ENCODE measurements around the gene ZNF786. TPM values are rescaled to one million over a fixed set of nuclear protein-coding genes. Genes with fewer than 3 reads are reported as not detected.

The ZNF786 gene
- total and polyA plus RNA-seq, 7 donors: 2.1 to 4.4 (median 3.1) TPM

- no peak for DNase-seq
- Histone ChIP-seq H3K4me1 (no peaks in the 10 kb centered on the region), H3K9me3 (no peaks in the 10 kb centered on the region), H3K27ac (no peak overlapping the region), H3K36me3 (ENCODE audit: insufficient read depth in 1 of 2, low read depth in 1 of 2) (no peaks in the 10 kb centered on the region), H3K4me3 (no peak overlapping the region), H3K27me3 (ENCODE audit: insufficient read depth in 3 of 3, low read length in 2 of 3) (no peaks in the 10 kb centered on the region)
- ATAC-seq: no peak
- 94 to 96% (median 95%) methylated on average over 25 of the region's 25 CpGs for WGBS, 3 donors
- intact Hi-C loops (cut with DNase I): no loop called here
- no peak for TF ChIP-seq CTCF (IDR thresholded peaks at IDR 0.05)
These were observed 14.2 kb upstream of the ZNF786 start for GRCh38 chr7:149104749-149105148.

- intact Hi-C loops (cut with DNase I): no loop called here
- no peak for ATAC-seq
- no peak overlapping the region for H3K4me3 ChIP-seq
- no peaks in the 10 kb centered on the region for H3K27me3 ChIP-seq (ENCODE audit: insufficient read depth in 3 of 3, low read length in 2 of 3)
- no peaks in the 10 kb centered on the region for H3K4me1 ChIP-seq
- no peak overlapping the region for H3K27ac ChIP-seq
- TF ChIP-seq CTCF (IDR thresholded peaks at IDR 0.05): no peak
- 97% methylated on average over 35 of the region's 35 CpGs for WGBS, 3 donors
- no peaks in the 10 kb centered on the region for H3K9me3 ChIP-seq
- no peaks in the 10 kb centered on the region for H3K36me3 ChIP-seq (ENCODE audit: insufficient read depth in 1 of 2, low read depth in 1 of 2)
- DNase-seq: no peak
These were observed 13.7 kb upstream of the ZNF786 start for GRCh38 chr7:149104214-149104613.

- no peak overlapping the region for H3K4me3 ChIP-seq
- no peaks in the 10 kb centered on the region for H3K4me1 ChIP-seq
- DNase-seq (no peak), ATAC-seq (no peak)
- H3K27ac ChIP-seq: no peak overlapping the region
- H3K27me3 ChIP-seq (ENCODE audit: insufficient read depth in 3 of 3, low read length in 2 of 3): no peaks in the 10 kb centered on the region
- intact Hi-C loops (cut with DNase I): no loop called here
- H3K9me3 ChIP-seq: no peaks in the 10 kb centered on the region
- TF ChIP-seq CTCF (IDR thresholded peaks at IDR 0.05): no peak
- no peaks in the 10 kb centered on the region for H3K36me3 ChIP-seq (ENCODE audit: insufficient read depth in 1 of 2, low read depth in 1 of 2)
- 90 to 95% (median 91%) methylated on average over 9 of the region's 9 CpGs for WGBS, 3 donors
These were observed 12.9 kb upstream of the ZNF786 start for GRCh38 chr7:149103424-149103823.

- intact Hi-C loops (cut with DNase I): no loop called here
- WGBS, 3 donors: 45 to 77% (median 61%) methylated on average over 1 of the region's 1 CpG
- no peaks in the 10 kb centered on the region for H3K36me3 ChIP-seq (ENCODE audit: insufficient read depth in 1 of 2, low read depth in 1 of 2)
- H3K27me3 ChIP-seq (ENCODE audit: insufficient read depth in 3 of 3, low read length in 2 of 3): no peaks in the 10 kb centered on the region
- DNase-seq (no peak), ATAC-seq (no peak)
- no peak overlapping the region for H3K27ac ChIP-seq
- no peak overlapping the region for H3K4me3 ChIP-seq
- no peaks in the 10 kb centered on the region for H3K9me3 ChIP-seq
- no peak for TF ChIP-seq CTCF (IDR thresholded peaks at IDR 0.05)
- no peaks in the 10 kb centered on the region for H3K4me1 ChIP-seq
These were observed 12.1 kb upstream of the ZNF786 start for GRCh38 chr7:149102666-149103065.

GRCh38 chr7:149100821-149101220 lies 10.3 kb upstream of the ZNF786 start:
- Histone ChIP-seq H3K4me3 (no peak overlapping the region), H3K27ac (no peak overlapping the region), H3K9me3 (no peaks in the 10 kb centered on the region), H3K27me3 (ENCODE audit: insufficient read depth in 3 of 3, low read length in 2 of 3) (no peaks in the 10 kb centered on the region), H3K36me3 (ENCODE audit: insufficient read depth in 1 of 2, low read depth in 1 of 2) (no peaks in the 10 kb centered on the region), H3K4me1 (no peaks in the 10 kb centered on the region)
- WGBS, 3 donors: 92 to 97% (median 96%) methylated on average over 2 of the region's 2 CpGs
- DNase-seq (no peak), ATAC-seq (no peak)
- TF ChIP-seq CTCF (IDR thresholded peaks at IDR 0.05): no peak
- intact Hi-C loops (cut with DNase I): no loop called here

All from psoas muscle (tissue), 8 donors.